HG03354 (cell line): ENCODE data around the gene GYS2.
"Not testable (repeated sequence)": the region's sequence is repeated elsewhere in the genome, so short reads cannot be mapped to it uniquely, and the experiment has no call there.

Source experiments
- ATAC-seq: cut with Tn5 transposase; IDR thresholded peaks from one replicate; pipeline ENCODE4 v1.9.1; 2021; ENCODE audit warnings: mild to moderate bottlenecking; ENCODE audit not compliant: unreplicated experiment, poor library complexity, severe bottlenecking

The GYS2 gene

DNA sequence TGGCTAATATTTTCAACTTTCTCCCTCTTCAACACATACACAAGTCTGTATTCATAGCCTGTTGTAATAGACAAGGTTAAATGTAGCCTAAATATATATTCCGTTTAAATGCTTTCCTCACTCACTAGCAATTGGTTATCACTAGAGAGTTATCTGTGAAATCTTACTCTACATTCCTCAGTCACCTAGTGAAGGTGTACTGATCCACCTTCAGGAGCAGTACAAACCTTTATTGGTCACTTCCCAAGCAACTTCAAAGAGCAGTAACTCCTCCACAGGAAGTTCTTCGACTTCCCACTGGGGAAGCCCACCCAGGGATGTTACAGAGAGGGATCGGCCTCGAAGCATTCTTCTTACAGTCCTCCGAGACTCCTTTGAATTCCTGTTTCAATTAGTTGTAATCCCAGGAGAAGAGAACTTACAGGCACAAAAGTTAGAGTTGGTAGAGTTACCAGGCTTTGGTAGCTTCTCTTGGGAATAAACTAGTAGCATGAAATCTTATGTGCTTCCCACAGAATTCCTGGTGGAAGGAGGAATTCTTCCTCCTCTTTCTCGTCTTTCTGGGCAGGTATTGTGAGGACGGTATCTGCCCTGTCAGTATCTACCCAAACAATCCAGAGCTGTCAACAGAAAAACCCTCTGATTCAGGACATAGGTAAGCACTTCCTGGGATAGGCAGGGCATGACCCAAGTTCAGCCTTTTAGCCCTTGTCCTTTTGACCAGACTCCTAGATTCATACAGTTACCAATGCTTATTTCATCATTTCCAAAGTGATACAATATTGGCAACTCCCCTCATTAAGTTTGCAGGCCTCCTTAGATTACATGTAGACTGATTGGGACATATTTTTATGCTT, at the start of gene GYS2:
GYS2 (minus strand) TSS at position 603 of the 857 bp plus-strand sequence; CDS start at position 348, 255 bp downstream.
- no peak for ATAC-seq

DNA sequence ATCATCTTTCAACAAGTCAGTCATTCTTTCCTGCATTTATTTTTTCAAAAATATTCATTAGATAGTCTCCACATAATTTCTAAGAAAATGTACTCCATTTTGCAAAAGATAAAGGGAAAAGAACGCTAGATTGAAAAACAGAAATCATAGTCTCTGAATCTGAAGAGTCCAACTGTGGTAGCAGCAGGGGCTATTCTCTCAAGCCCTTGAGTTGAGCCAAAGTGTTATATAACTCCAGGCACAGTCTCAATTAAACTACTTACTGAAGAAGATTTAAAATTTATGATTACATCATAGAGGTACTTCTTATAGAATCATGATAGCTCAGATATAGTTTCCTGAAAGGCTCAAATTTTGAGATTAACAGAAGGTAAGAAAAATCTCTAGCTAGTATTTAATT, 47.2 kb upstream of the GYS2 start:
- no peak for ATAC-seq

DNA sequence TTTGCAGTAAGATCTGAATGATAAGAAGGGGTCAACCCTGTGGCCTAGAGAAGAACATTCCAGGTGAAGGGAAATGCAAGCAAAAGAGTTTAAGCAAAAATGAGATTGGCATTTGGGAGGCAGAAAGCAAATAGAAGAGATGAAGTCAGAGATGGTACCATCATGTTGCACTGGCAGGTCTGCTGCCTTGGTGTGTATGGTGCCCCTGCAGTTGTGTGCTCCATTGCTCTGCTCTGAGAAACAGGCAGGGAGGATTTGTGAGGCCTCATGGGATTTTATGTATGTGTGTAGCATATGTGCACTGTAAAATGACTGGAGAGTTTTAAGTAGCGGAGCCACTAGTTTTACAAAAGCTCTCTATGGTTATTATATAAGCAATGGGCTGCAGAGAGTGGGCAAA, 46.4 kb upstream of the GYS2 start:
- ATAC-seq: no peak

DNA sequence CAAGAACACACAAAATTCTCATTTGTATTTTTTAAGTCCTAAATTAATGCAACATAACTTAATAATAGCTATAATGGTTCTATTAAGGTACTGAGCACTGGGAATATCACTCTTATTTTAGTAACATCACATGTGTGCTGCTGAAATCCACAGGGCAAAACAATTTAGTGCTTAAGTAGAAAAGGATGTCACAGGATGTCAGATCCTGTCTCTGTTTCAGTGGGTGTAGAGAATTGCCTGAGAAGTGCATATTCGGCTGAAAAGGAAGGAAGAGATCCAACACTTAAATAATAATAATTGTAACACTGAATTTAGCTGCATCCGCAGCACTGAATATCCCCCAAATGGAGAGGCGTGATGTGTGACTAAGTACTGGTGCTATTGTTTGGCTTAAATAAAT, 44.4 kb upstream of the GYS2 start:
- no peak for ATAC-seq

DNA sequence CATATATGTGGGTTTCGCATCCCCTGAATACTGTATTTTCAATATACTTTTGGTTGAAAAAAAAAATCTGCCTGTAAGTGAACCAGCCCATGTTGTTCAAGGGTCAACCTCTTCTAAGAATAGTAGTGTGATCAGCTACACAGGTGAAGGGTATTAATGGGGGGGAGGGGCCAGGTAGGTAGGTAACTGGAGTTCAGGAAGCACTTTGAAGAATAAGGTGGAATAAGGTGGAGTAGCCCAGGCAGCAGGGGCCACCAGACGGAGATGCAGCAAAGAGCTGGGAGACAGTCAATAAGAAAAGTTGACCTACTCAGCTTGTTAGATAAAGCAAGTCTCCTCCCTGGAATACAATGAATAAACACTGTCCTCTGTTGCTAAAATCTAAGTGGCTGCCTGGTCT, 43.7 kb upstream of the GYS2 start:
- no peak for ATAC-seq

DNA sequence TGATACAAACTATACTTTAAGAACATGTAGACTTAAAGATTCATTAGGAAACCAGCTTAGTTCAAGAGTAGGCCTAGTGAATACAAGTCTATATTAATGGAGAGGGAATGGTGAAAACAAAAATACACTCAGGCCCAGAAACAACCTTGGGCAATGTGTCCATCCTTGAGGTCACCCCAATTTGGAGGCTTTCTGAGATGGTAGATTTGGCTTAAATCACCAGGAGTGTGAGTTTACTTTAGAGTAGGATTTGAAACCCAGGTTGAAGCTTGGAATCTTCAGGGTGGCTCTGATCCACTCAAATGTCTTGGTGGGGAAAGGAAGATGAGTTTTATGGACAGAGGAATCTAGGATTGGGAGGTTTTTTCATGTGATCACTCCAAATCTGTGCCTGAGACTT, 42.5 kb upstream of the GYS2 start:
- no peak for ATAC-seq

DNA sequence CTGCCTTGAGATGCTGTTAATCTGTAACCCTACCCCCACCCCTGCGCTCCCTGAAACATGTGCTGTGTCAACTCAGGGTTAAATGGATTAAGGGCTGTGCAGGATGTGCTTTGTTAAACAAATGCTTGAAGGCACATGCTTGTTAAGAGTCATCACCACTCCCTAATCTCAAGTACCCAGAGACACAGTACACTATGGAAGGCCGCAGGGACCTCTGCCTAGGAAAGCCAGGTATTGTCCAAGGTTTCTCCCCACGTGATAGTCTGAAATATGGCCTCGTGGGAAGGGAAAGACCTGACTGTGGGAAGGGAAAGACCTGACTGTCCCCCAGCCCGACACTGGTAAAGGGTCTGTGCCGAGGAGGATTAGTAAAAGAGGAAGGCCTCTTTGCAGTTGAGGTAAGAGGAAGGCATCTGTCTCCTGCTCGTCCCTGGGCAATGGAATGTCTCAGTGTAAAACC, 40.4 kb upstream of the GYS2 start:
- not testable (repeated sequence) for ATAC-seq

DNA sequence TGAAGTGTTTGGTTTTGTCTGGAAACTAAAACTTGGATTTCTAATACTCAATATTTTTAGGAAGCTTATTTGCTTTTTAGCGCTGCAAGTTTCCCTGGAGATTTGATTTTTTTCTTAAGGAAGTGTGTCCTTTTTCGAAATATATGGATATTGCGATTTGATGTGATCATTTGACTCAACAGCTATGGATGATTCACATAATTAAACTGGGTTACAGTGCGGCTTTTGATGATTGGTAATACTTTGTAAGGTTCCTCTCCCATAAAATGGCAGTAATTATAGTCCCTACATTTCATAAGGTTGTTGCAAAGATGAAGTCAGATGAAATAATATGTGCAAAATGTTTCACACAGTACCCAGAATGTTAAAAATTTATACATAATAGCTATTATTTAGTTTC, 39.9 kb upstream of the GYS2 start:
- no peak for ATAC-seq

DNA sequence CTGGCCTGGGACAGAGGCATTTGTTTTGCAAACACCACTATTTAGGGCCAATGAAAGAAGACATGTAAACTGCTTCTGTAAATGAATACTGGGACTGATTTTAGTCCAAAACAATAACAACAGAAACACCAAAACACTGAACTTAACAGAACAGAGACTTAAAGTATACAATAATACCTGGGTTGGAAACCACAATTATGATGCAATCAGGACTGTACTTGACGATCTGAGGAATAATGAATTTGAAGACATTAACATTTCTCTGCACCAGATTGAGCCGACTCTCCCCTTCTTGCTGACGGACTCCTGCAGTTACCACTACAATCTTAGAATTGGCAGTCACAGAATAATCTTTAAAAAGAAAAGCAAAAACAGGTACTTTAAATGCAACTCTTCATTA, 39.1 kb upstream of the GYS2 start:
- no peak for ATAC-seq

DNA sequence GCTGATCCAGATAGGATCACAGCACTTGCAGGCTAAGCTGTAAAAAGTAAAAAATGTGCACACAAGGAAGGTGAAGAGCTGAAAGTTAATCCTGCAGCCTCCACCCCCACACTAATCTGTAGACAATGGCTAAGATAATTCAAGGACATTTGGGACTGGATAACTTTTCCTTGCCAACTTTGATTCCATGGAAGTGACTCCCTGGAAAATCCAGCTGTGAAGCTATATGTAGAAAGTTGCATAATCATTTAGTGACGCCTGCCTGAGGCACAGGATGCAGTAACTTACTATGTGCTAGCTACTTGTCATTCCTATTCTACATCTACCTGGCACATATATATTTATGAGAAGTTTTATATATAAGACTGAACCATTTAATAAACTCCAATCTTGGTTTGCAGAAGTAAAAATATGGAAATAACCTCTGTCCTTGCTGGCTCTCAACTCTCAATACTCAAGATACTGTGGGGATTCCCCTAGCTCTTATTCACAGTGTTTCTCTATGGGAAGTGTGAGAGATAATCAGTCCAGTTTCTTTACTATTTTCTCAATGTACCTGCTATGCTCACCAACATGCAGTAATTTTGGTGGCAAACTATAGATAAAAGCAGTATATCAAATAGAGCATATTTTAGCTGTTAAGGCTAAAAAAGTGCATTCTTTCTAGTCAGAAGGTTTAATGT, 38.2 kb upstream of the GYS2 start:
- no peak for ATAC-seq

DNA sequence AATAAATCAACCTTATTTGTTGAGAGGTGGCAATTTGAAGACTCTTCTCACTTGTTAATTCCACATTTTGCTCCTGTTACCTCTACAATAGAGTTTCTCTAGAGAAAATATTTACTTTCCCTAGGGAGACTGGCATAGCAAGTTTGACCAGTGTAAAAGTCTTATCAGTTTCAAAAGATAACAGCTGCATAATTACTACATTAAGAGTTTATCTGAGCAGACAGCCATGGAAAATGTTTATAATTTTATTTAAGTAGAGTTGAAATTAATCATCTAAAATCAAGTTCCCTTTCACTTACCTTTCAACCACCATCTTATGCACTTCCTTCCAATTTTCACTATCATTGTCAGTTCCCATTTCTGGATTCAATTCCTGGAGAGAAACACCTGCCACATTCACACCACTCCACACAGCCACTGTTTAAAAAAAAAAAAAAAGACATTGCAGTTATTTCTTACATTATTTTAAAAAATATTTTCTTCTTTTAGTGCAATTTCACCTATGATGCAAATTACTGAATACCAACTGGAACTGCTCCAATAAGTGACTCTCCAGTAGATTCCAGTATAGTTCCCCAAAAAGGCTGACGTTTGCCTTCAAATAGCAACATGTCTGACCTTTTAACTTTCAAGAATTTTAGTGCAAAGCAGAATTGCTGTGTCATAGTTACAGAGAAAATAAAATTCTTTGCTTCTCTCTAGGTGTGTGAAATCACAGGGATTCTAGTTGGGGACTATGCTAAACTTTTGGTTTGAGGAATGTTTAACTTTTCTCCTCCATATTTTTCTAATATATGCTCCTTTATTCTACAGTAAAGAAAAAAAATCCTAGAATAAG, 33.6 kb upstream of the GYS2 start:
- no peak for ATAC-seq

DNA sequence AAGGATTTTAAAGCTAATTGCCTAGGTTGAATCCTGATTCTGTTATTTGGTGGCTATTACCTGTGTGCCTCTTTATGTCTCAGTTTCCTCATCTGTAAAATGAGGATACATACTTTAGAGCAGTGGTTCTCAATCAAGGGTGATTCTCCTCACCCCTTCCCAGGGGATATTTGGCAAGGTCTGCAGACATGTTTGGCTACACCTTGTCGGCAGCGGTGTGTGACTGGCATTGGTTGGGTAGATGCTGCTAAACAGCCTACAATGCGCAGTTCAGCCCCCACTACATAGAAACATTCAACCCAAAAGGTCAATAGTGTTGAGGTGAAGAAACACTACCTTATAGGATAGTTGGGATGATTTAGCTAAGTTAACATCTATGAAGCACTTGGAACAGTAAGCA, 29.6 kb upstream of the GYS2 start:
- no peak for ATAC-seq

DNA sequence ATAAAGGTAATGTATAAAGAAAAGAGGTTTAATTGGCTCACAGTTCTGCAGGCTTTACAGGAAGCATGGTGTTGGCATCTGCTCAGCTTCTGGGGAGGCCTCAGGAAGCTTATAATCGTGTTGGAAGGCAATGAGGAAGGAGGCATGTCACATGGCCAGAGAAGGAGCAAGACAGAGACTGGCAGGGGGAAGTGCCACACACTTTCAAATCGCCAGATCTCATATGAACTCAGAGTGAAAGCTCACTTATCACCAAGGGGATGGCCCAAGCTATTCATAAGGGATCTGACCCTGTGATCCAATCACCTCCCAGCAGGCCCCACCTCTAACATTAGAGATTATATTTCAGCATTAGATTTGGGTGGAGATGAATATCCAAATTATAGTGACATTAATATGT, 26.7 kb upstream of the GYS2 start:
- ATAC-seq: no peak

DNA sequence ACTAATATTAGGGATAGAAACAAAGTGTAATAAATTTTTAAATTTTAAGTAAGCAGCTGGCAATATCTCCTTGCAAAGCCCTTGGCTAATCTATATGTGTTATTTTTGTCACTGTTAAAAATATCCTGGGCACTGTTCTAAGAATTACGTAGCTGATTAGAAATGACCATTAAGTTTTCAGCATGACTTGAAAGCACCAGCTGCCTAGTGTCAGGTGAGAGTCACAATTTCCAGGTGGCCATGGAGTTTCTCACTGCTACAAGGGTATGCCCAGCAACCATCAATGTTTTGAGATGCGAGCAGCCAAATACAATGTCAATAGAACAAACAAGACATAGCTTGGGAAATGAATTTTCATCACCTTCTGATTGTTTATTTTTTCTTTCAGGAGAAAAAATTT, 23.3 kb upstream of the GYS2 start:
- ATAC-seq: no peak

DNA sequence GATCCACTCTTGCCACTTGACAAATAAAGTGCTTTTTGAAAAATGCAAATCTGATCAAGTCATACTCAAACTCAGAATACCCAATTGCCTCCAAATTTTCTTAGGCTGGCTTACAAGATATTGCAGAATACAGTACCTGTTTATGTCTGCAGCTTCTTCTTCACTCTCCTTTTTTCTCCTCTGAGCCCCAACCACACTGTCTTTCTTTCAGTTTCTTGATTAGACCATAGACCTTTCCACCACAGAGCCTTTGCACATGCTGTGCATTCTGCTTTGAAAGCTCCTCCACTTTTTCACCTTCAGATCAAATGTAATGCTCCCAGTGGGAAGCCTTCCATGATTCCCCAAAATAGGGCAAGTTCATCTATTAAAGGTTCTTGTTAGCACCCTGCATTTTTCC, 13.9 kb upstream of the GYS2 start:
- ATAC-seq: no peak

DNA sequence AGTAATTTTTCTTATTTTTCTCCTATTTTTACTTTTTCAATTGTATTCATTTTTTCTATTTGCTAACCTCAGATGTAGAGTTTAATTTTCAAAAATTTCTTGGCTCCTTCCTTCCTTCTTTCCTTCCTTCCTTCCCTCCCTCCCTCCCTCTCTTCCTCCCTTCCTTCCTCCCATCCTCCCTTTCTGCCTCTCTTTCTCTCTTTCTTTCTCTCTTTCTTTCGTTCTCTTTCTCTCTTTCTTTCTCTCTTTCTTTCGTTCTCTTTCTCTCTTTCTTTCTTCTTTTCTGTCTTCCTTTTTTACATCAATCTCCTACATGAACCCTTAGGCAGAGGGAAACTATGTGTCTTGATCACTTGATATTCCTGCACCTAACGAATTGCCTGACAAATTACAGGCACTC, 12.4 kb upstream of the GYS2 start:
- ATAC-seq: no peak

DNA sequence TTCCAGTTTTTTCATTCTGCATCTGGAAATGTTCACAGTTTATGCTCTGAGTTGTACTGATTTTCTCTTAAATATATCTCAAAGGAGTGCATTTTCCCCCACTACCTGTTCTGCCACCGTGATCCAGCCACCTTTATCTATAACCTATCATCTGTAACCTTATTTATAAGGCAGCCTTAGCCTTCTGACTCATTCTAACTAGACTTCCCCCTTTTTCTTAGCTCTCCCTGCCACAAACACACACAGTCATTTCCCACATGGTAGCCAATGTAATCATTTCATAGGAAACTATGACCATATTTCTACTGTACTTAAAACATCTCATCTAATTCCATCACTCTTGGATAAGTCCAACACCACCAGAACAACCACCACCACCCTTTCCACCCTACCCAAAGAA, 10.8 kb upstream of the GYS2 start:
- ATAC-seq: no peak

DNA sequence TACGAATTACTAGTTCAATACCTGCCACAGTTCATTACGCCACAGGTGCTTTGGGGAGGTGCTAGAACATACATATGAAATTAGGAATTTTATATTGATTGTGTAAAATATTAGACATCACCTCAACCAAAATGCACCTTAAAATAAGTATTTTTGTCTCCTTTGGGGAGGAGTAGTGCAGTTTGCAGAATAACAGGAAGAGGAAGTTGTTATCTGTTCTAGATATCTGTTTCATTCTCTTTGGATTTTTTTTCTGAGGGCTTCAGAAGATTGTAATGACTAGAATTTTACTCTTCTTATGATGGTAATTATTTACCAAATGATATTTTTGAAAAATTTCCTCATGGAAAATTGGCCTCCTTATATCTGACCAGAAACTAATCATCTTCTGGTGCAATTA, 9.9 kb upstream of the GYS2 start:
- ATAC-seq: no peak

DNA sequence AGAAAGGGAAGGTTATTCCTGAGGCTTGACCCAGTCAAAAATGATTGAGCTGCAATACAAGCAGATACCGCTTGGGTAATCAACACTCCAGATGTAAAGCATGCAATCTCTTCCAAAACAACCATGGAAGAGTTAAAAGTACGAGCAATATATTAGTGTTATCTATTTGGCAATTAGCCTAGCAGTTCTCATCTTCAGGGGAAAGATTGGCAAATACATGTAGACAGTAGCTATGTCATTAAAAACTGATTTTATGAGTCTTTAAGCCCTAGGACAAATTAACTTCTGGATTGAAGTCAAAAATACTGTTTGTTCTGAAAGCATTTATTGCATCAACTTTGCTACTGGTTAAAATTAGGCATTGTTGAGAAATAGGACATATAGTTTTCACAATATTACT, 9.3 kb upstream of the GYS2 start:
- ATAC-seq: no peak

DNA sequence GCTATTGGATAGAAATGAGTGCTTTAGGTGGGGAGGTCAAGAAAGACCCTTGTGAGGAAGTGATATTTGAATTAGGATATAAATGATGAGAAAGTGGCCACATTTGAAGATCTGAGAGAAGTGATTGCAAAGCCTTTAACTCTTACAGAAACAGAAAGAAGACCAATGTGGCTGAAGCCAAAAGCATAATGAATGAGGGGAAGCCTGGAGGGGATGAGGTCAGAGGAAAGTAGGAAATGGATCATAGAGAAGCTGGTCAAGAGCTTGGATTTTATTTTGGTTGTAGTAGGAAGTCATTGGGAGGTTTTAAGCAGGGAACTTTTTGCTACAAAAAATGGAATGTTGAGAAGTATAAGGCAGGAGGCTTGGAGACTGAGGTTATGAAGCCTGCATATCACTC, 3.5 kb upstream of the GYS2 start:
- no peak for ATAC-seq
